H1 (cell line): ENCODE data around the gene TXNRD2.

Source experiments
- CREB1 ChIP-seq: IDR thresholded peaks from 2 replicates; pipeline ENCODE4 v1.6.1; 2012; ENCODE audit warnings: inconsistent platforms
- CTCF ChIP-seq, 3 experiments: IDR thresholded peaks; 1 replicate in 2 of 3; 2 replicates in 1 of 3; pipeline versions ENCODE4 v1.5.1 to v1.6.1; 2011; ENCODE audit warnings: low read length in 3 of 3, mild to moderate bottlenecking in 3 of 3, inconsistent platforms in 2 of 3, low read depth in 1 of 3, moderate library complexity in 1 of 3; ENCODE audit not compliant: insufficient read depth in 1 of 3; ENCODE audit errors: control extremely low read depth in 1 of 3
- EP300 ChIP-seq, 2 experiments: IDR thresholded peaks; 1 replicate in 1 of 2; 2 replicates in 1 of 2; pipeline ENCODE4 v1.6.1; 2011 to 2012; ENCODE audit warnings: low read depth in 2 of 2, low read length in 2 of 2, mild to moderate bottlenecking in 2 of 2, borderline replicate concordance in 1 of 2, inconsistent platforms in 1 of 2, moderate library complexity in 1 of 2
- PHF8 ChIP-seq: fragments of 200-600 bp; sonication (generic); conservative IDR thresholded peaks from 2 replicates; pipeline ENCODE4 v1.7.1; 2012; ENCODE audit warnings: low read depth, mild to moderate bottlenecking, inconsistent platforms, low read length, moderate library complexity
- POLR2A ChIP-seq, 2 experiments: IDR thresholded peaks; 1 replicate in 1 of 2; 2 replicates in 1 of 2; pipeline ENCODE4 v1.6.1; 2011; ENCODE audit warnings: low read depth in 2 of 2, low read length in 2 of 2, mild to moderate bottlenecking in 2 of 2; ENCODE audit errors: control extremely low read depth in 1 of 2
- RFX5 ChIP-seq: IDR thresholded peaks from 2 replicates; pipeline ENCODE4 v1.6.1; 2011; ENCODE audit warnings: low read depth, low read length, improper control_type of control experiment, borderline replicate concordance
- SIN3A ChIP-seq, 2 experiments: IDR thresholded peaks in 1 of 2; conservative IDR thresholded peaks in 1 of 2; 2 replicates each; pipeline ENCODE4 v1.6.1; 2011 to 2012; ENCODE audit warnings: low read length in 2 of 2, improper control_type of control experiment in 1 of 2, low read depth in 1 of 2, mild to moderate bottlenecking in 1 of 2
- TAF1 ChIP-seq: IDR thresholded peaks from 2 replicates; pipeline ENCODE4 v1.6.1; 2011; ENCODE audit warnings: mild to moderate bottlenecking, low read depth, low read length

- TF ChIP-seq CTCF (IDR thresholded peaks at IDR 0.05; ENCODE audit: control extremely low read depth in 1 of 3, insufficient read depth in 1 of 3, low read depth in 1 of 3, low read length in 3 of 3) (no peak), RFX5 (no peak), CREB1 (no peak), SIN3A (conservative IDR thresholded peaks at IDR 0.05 in 1 of 2, IDR thresholded peaks at IDR 0.05 in 1 of 2; ENCODE audit: low read depth in 1 of 2, low read length in 2 of 2) (no peak), EP300 (IDR thresholded peaks at IDR 0.05; ENCODE audit: borderline replicate concordance in 1 of 2, low read depth in 2 of 2, low read length in 2 of 2) (no peak), POLR2A (IDR thresholded peaks at IDR 0.05; ENCODE audit: control extremely low read depth in 1 of 2, low read depth in 2 of 2, low read length in 2 of 2) (no peak), TAF1 (no peak), PHF8 (no peak)
Observed at GRCh38 chr22:19911540-19912270, 29.9 kb downstream of the TXNRD2 start.
